Cardiac septum (tissue), 1 donor: Measurements from ENCODE around the gene RERE. TPM values are rescaled to one million over a fixed set of nuclear protein-coding genes. Genes with fewer than 3 reads are reported as not detected.

Experiments used
- DNase-seq: peaks from one replicate; pipeline ENCODE4 v3.0.0-alpha.2; 2020; ENCODE audit warnings: low spot score
- intact Hi-C: fragments of 100-400 bp; cut with DNase I; formaldehyde crosslinking; loops from one replicate; pipeline ENCODE4 v1.14.0; 2022
- total RNA-seq: library from RNA; stranded (reverse); fragmentation: NEBNext Ultra II Directional; extraction: Animal tissue kit (Norgen Biotek cat#: 25700); gene quantifications from one replicate; pipeline ENCODE4 v1.2.1, GENCODE V29; 2021
- donor health status: DM: no; HTN: no; CAD: no.

RERE gene
- total RNA-seq, 1 donor from 2014 or later = 102 TPM

GRCh38 chr1:8578132-8578877 is 239.1 kb downstream of the RERE start:
- no peak for DNase-seq
- intact Hi-C loops = no loop called here

- intact Hi-C loops = no loop called here
- no peak for DNase-seq
Observed at GRCh38 chr1:8574985-8575384, 242.5 kb downstream of the RERE start.

GRCh38 chr1:8572106-8572505 is 245.3 kb downstream of the RERE start:
- intact Hi-C loops = no loop called here
- DNase-seq = no peak

- DNase-seq = no peak
Observed at GRCh38 chr1:8571200-8571984, 246.0 kb downstream of the RERE start.

GRCh38 chr1:8570465-8570864 is 247.0 kb downstream of the RERE start:
- intact Hi-C loops = no loop called here
- no peak for DNase-seq

More at GRCh38 chr1:8571200-8571984, 246.0 kb downstream of the RERE start:
- intact Hi-C loops = no loop called here

- intact Hi-C loops = loop anchor here (10.0 kb wide), 1 partner anchor 46 kb away; no protein-coding TSS in a partner anchor
- no peak for DNase-seq
Observed at GRCh38 chr1:8569242-8569641, 248.2 kb downstream of the RERE start.

GRCh38 chr1:8568837-8569236 is 248.6 kb downstream of the RERE start:
- intact Hi-C loops = loop anchor here (10.0 kb wide), 1 partner anchor 46 kb away; no protein-coding TSS in a partner anchor
- no peak for DNase-seq

GRCh38 chr1:8567146-8567545 is 250.3 kb downstream of the RERE start:
- intact Hi-C loops = loop anchor here (10.0 kb wide), 1 partner anchor 48 kb away; no protein-coding TSS in a partner anchor
- DNase-seq = no peak

GRCh38 chr1:8565802-8566201 is 251.6 kb downstream of the RERE start:
- intact Hi-C loops = loop anchor here (10.0 kb wide), 1 partner anchor 49 kb away; no protein-coding TSS in a partner anchor
- DNase-seq = no peak

- intact Hi-C loops = loop anchor here (5.0 to 10.0 kb wide), 2 partner anchors 51 to 283 kb away; no protein-coding TSS in a partner anchor
- no peak for DNase-seq
Observed at GRCh38 chr1:8563944-8564537, 253.4 kb downstream of the RERE start.

- DNase-seq = no peak
Observed at GRCh38 chr1:8562881-8563865, 254.3 kb downstream of the RERE start.

GRCh38 chr1:8562222-8562621 is 255.2 kb downstream of the RERE start:
- intact Hi-C loops = loop anchor here (5.0 to 10.0 kb wide), 2 partner anchors 53 to 285 kb away; no protein-coding TSS in a partner anchor
- no peak for DNase-seq

More at GRCh38 chr1:8562881-8563865, 254.3 kb downstream of the RERE start:
- intact Hi-C loops = loop anchor here (5.0 to 10.0 kb wide), 2 partner anchors 52 to 284 kb away; no protein-coding TSS in a partner anchor

- intact Hi-C loops = loop anchor here (1.0 to 10.0 kb wide), 3 partner anchors 54 to 286 kb away; no protein-coding TSS in a partner anchor
- DNase-seq = no peak
Observed at GRCh38 chr1:8560611-8561544, 256.6 kb downstream of the RERE start.

GRCh38 chr1:8560035-8560434 is 257.4 kb downstream of the RERE start:
- intact Hi-C loops = loop anchor here (5.0 to 10.0 kb wide), 2 partner anchors 55 to 287 kb away; no protein-coding TSS in a partner anchor
- no peak for DNase-seq

GRCh38 chr1:8555582-8555981 is 261.9 kb downstream of the RERE start:
- intact Hi-C loops = no loop called here
- DNase-seq = no peak

GRCh38 chr1:8554956-8555534 is 262.4 kb downstream of the RERE start:
- no peak for DNase-seq
- intact Hi-C loops = no loop called here

- DNase-seq = no peak
Observed at GRCh38 chr1:8552820-8553397, 264.5 kb downstream of the RERE start.

More at GRCh38 chr1:8552820-8553397, 264.5 kb downstream of the RERE start:
- intact Hi-C loops = no loop called here
